Activated T-helper 1 cell treated with anti-CD3 and anti-CD28 coated beads, Interleukin-2, amount 50 U/mL, for 16 hours (primary cell): Measurements from ENCODE around the gene TRIM41.
A peak's percentile ranks its signal among the peaks of the same experiment; 100 is the strongest.
"Not testable (repeated sequence)": the region's sequence is repeated elsewhere in the genome, so short reads cannot be mapped to it uniquely, and the experiment has no call there.

Experiments used
- DNase-seq, 2 donors: peaks; one replicate each; pipeline ENCODE4 v3.0.0-alpha.2; 2020; ENCODE audit warnings: low read depth in 1 of 2, low spot score in 1 of 2

Gene TRIM41

GRCh38 chr5:181192337-181193046, 30.6 kb upstream of the TRIM41 start:
- no peak for DNase-seq

DNA sequence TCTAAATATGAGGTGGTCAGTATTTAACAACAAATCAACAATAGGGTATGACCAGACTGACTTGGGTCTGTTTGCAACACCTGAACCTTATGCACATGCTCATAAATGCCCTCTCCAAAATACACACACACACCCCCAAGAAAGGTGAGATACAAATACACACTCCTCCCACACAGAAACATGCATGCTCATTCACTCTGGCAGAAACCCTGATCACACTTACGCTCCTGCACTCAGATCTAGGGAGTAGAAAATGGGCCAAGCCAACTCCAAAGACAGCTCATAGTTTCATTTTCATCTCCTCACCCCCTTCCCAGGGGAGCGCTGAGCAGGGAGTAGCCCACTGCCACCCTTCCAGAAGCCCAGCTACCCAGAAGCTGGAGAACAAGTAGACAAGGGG, 29.4 kb upstream of the TRIM41 start:
- DNase-seq: no peak

- no peak for DNase-seq
Measured at GRCh38 chr5:181194489-181195248, 28.4 kb upstream of the TRIM41 start.

DNA sequence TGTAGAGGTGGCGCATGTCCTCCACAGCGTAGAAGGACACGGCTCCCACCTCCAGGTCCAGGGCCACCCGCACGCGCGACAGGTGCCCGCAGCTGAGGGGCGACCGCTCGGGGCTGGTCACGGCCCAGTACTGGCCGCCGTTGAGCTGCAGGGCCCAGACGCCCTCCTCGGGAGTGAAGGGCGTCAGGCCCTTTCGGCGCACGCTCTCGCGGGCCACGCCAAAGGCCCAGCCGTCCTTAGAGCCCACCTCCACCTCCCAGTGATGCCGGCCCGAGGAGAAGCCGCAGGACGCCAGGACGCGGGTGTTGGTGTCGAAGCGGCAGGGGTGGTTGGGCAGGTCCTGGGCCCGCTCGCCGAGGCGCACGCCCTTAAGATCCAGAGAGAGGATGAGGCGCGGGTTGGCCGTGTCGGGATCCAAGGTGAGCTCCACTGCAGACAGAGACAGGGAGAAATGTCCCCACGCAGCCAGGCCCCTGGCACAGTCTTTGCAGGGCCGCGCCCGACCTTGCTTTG, 27.8 kb upstream of the TRIM41 start:
- no peak for DNase-seq

DNA sequence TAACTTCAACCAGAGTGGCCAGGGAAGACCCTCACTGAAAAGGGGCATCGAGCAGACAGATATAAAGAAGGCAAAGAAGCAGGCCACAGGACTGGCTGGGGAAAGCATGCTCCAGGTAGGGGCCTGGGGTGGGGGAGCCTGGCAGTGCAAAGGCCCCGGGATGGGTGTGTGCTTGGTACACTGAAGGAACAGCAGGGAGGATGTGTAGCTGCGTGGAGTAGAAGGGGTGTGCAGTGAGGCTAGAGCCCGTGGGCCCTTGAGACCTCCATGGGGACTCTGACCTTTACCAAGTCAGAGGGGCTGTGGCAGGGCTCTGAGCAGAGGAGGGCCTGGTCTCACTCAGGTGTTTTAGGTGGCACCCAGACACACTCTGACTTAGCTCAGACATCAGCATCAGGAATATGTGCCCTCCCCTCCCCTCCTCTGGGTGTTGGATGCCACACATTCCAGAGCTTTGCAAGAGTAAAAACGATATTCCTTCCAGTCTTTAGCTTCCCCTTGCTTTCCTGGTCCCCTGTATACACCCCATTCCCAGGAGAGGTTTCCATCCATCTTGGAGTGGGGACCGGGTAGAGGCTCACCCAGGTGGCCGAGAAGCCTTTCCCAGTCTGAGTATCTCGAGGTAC, 25.6 kb upstream of the TRIM41 start:
- no peak for DNase-seq

GRCh38 chr5:181198106-181198685, 24.9 kb upstream of the TRIM41 start:
- DNase-seq: no peak

- DNase-seq: no peak
Measured at GRCh38 chr5:181198905-181199519, 24.1 kb upstream of the TRIM41 start.

DNA sequence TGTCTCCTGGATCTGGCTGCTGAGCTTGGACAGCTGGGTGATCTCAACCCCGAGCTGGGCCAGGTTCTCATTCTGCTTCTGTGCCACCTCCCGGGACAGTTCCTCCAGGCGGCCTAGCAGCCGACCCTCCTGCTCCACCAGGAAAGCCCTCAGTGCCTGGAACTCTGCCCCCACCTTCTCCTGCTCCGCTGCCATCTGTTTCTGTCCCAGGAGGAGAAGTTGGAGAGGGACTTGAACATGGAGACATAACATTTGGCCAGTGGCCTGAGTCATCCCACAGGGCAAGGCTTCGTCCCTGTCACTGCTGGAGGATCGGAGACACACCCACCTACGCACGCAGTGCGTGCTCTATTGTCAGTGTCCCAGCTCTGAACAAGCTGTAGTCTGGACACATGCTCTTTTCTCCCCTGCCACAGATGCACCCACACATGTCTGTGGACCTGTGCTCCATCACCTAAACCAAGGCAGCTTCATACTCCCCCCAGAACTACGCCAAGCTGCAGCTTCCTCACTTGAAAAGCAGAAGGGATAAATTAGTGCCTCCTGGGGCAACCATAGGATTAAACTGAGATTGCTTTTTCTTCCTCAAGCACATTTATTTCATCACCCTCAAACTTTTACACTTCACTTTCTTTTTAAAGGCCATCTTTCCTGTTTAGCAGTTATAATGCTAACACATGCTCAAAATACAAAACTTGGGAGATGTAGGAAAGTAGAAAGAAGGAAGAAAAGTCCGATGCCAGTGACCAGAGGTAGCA, 23.0 kb upstream of the TRIM41 start:
- no peak for DNase-seq

DNA sequence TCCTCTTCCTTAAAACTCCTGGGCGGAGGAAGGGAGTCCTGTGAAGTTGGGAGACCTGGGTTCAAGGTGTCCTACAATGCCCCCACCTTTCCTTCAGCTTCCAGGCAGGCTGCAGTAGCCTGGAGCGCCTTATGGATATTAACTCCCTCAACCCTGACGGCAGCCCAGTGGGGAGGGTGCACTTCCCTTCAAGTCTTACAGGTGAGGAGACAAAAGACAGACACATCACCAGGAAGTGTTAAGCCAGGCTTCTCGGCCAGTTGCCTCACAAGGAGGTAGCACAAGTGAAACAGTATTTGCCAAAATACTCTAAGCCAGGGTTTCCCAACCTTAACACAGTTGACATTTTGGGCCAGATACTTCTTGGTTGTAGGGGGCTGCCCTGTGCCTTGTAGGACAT, 22.3 kb upstream of the TRIM41 start:
- no peak for DNase-seq

DNA sequence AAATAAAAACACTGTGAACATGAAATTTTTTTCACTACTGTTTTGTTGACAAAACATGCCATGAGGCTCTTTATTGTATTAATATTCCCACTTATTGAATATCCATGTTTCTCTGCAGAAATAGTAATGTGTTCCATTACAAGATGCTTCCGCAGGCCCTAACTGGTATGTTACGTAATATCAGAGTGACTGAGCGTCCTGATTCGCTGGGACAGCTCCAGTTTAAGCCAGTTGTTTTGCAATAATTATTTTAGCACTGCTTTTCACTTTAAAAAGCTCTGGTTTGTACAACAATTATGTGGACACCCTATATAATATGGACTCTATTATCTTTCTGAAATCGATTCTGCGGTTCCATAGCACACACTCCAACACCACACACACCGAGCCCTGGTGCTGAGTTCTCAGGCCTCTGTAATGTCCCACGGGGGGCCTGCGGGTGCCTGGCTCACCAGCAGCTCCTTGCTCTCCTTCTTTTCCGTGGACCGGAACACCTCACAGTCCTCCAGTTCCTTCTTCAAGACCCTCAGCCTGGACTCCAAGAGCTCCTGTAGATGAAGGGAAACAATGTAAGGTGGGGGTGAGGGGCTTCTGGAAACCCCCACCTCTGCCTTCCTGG, 19.9 kb upstream of the TRIM41 start:
- no peak for DNase-seq

GRCh38 chr5:181203777-181204112, 19.3 kb upstream of the TRIM41 start:
- no peak for DNase-seq

DNA sequence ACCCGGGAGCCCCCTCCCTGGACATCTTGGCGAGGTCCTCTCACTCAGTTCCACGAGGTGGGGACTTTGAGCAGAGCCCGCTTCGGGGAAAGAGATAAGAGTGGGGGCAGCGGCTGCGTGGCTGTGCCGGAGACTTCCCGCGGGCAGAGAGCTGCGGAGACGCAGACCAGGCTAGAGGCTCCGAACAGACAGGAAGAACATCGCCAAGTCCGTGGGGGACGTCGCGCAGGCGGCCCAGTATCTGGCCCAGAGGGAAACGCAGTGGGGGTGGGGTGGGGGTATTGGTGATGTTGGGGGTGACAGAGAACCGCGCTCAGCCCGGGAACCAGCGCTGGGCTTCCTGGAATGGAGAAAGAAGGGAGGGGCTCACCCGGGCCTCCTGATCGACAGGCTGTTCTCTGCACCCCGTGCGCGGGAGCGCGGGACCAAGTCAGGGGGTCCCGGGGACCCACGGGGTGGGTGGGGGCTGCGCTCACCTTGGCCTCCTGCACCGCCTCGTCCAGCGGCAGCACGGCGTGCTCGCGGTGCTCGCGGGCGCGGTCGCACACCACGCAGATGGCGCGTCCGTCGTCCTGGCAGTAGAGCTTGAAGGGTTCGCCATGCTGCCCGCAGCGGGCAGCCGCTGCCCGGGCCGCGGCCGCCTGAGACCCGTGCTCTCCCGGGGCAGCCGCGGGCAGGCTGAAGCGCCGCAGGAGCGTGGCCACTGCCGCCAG, 18.8 kb upstream of the TRIM41 start:
- DNase-seq: no peak

DNA sequence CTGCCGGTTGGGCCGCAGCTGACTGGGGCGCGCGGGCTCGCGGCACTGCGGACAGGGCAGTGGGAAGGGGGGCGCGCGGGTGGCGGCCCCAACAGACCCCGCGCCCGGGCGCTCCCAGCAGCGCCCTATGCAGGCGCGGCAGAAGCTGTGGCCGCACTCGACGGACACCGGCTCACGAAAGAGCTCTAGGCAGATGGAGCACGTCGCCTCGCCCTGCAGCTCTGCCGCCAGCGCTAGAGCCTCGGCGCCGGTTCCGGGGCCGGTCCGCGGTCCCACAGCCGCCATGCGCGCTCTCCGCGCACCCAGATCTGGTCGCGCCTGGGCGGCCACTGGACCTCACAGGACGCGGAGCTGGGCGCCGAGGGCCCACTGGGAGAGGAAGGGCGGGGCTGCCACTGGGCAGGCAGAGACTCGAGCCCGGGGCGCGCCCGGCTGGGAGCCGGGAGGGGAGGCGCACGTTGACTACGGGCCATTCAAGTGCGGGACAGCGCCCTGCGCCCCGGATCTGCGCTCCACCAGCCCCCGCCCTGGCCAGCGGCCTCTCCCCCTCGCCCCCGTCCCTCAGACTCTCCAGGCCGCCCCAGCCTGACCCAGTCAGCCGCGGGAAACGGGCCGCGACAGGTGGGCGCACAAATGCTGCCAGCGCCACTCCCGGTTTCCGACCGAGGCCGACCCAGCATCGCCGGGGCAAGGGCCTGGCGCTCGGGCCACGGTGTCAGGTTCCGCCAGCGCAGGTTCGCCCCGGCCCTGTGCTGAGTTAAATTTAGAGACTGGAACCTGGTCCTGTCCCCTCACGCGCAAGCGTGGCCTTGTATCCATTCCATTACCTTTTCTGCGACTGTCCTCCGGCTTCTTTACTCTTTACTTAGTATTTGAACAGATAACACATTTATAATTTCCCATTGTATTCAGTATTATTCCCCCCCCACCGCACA, 18.0 kb upstream of the TRIM41 start, which contains the start of gene TRIM7:
TRIM7 (minus strand) TSS at position 371 of the 935 bp plus-strand sequence; CDS start at position 285, 86 bp downstream.
- DNase-seq: no peak

- no peak for DNase-seq
Measured at GRCh38 chr5:181205761-181206649, 17.1 kb upstream of the TRIM41 start.

GRCh38 chr5:181207214-181207959, 15.7 kb upstream of the TRIM41 start:
- peak in 1 of 2 donors; percentile 61 for DNase-seq

DNA sequence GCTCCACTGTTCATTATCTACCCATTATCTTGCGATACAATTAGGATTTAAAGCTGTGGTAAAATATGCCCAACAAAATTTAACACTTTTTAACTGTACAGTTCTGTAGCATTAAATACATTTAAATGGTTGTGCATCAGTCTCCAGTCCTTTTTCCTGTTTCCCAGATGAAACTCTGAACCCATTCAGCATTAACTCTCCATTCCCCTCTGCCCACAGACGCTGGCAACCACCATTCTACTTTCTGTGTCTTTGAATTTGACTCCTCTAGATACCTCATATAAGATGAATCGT, 15.2 kb upstream of the TRIM41 start:
- no peak for DNase-seq

DNA sequence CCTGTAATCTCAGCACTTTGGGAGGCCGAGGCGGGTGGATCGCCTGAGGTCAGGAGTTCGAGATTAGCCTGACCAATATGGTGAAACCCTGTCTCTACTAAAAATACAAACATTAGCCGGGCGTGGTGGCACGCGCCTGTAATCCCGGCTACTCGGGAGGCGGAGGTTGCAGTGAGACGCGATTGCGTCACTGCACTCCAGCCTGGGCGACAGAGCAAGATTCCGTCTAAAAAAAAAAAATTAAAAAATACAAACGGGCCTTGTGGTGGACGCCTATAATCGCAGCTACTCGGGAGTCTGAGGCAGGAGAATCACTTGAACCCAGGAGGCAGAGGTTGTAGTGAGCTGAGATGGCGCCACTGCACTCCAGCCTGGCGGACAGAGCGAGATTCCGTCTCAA, 14.1 kb upstream of the TRIM41 start:
- DNase-seq: not testable (repeated sequence)
